ENCODE results near the gene CHRND.

CHRND gene

GRCh38 chr2:232525791-232526371 lies at the start of gene CHRND:
Gene CHRND, plus strand, starts transcription at chr2:232526160. Its CDS starts 56 bp downstream, at chr2:232526216.
- peak in 32 of 42 donors; percentile 17 to 75 (median 52) for DNase-seq
- intact Hi-C loops (cut with DNase I): loop anchor here (10.0 kb wide), 1 partner anchor 621 kb away; no protein-coding TSS in a partner anchor

GRCh38 chr2:232476791-232477190 lies 49.2 kb upstream of the CHRND start:
- no peak for DNase-seq
- intact Hi-C loops (cut with DNase I): no loop called here

GRCh38 chr2:232477751-232478510 lies 48.0 kb upstream of the CHRND start:
- intact Hi-C loops (cut with DNase I): no loop called here
- DNase-seq: no peak

- DNase-seq: no peak
- intact Hi-C loops (cut with DNase I): no loop called here
Measured at GRCh38 chr2:232478571-232479340, 47.2 kb upstream of the CHRND start.

- DNase-seq: no peak
- intact Hi-C loops (cut with DNase I): no loop called here
Measured at GRCh38 chr2:232479341-232480200, 46.4 kb upstream of the CHRND start.

- no peak for DNase-seq
- intact Hi-C loops (cut with DNase I): no loop called here
Measured at GRCh38 chr2:232480201-232481190, 45.5 kb upstream of the CHRND start.

- DNase-seq: peak in 1 of 42 donors; percentile 0
- intact Hi-C loops (cut with DNase I): no loop called here
Measured at GRCh38 chr2:232481322-232482140, 44.4 kb upstream of the CHRND start.

- intact Hi-C loops (cut with DNase I): no loop called here
- peak in 1 of 42 donors; percentile 1 for DNase-seq
Measured at GRCh38 chr2:232482301-232483238, 43.4 kb upstream of the CHRND start.

GRCh38 chr2:232483311-232483922 lies 42.5 kb upstream of the CHRND start:
- intact Hi-C loops (cut with DNase I): no loop called here
- DNase-seq: no peak

GRCh38 chr2:232483923-232484627 lies 41.9 kb upstream of the CHRND start:
- intact Hi-C loops (cut with DNase I): no loop called here
- DNase-seq: no peak

- intact Hi-C loops (cut with DNase I): no loop called here
- DNase-seq: no peak
Measured at GRCh38 chr2:232484628-232485347, 41.2 kb upstream of the CHRND start.

GRCh38 chr2:232485348-232485756 lies 40.6 kb upstream of the CHRND start:
- DNase-seq: no peak
- intact Hi-C loops (cut with DNase I): no loop called here

- intact Hi-C loops (cut with DNase I): no loop called here
- DNase-seq: peak in 1 of 42 donors; percentile 1
Measured at GRCh38 chr2:232485757-232486557, 40.0 kb upstream of the CHRND start.
